ES-I3 (cell line): ENCODE data around the gene DOCK3.
"Not testable (repeated sequence)": the region's sequence is repeated elsewhere in the genome, so short reads cannot be mapped to it uniquely, and the experiment has no call there.

Source experiments
- H3K36me3 ChIP-seq: 2 replicates; pipeline ENCODE4 v1.6.1; 2013; ENCODE audit warnings: mild to moderate bottlenecking, low read length, control low read depth, moderate library complexity; ENCODE audit not compliant: insufficient read depth
- H3K4me1 ChIP-seq: 2 replicates; pipeline ENCODE4 v1.6.1; 2013; ENCODE audit warnings: mild to moderate bottlenecking, control low read depth, low read length; ENCODE audit not compliant: insufficient read depth
- H3K9ac ChIP-seq: 2 replicates; pipeline ENCODE4 v1.6.1; 2013; ENCODE audit warnings: low read depth, mild to moderate bottlenecking, low read length, moderate library complexity
- H3K9me3 ChIP-seq: 2 replicates; pipeline ENCODE4 v1.6.1; 2013; ENCODE audit warnings: mild to moderate bottlenecking, low read length, moderate library complexity; ENCODE audit not compliant: control insufficient read depth, insufficient read depth

DOCK3 gene

GRCh38 chr3:50676031-50676705 is 1.4 kb downstream of the DOCK3 start:
- no peaks in the 10 kb centered on the region for H3K36me3 ChIP-seq
- H3K9me3 ChIP-seq = no peaks in the 10 kb centered on the region
- H3K4me1 ChIP-seq = peaks cover 14% of the 10 kb centered on the region
- peak overlapping the region; percentile 72 for H3K9ac ChIP-seq

DNA sequence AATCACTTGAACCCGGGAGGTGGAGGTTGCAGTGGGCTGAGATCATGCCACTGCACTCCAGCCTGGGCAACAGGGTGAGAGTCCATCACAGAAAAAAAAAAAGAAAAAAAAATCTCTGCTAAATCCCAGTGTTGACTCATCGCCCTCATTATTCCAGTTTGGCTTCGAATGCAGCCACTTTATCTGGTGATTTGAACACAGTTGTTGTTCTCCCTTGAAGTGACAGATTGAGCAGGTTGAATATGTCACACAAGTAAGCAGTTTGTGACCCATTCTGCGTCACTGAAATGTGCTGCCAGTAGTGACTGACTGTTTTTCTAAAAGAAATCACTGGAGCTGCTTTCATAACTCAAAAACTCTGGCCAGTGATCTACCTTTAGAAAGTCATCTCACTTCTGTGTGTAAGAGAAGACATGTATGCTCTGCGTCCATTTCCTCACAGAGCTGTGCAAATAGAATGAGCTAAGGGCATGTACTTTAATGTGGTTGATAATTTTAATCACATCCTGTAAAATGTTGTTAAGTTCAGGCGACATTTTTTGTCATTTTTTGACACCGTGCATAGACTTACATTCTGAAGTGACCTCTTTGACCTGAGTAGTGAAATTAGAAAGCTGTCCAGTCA is 12.5 kb downstream of the DOCK3 start:
- no peaks in the 10 kb centered on the region for H3K36me3 ChIP-seq
- no peak overlapping the region for H3K9ac ChIP-seq
- peaks cover 4% of the 10 kb centered on the region for H3K9me3 ChIP-seq
- H3K4me1 ChIP-seq = peaks cover 16% of the 10 kb centered on the region

- H3K9me3 ChIP-seq = peaks cover 4% of the 10 kb centered on the region
- peaks cover 16% of the 10 kb centered on the region for H3K4me1 ChIP-seq
- H3K9ac ChIP-seq = no peak overlapping the region
- H3K36me3 ChIP-seq = no peaks in the 10 kb centered on the region
Observed at GRCh38 chr3:50687916-50688315, 13.2 kb downstream of the DOCK3 start.

- H3K4me1 ChIP-seq = peaks cover 16% of the 10 kb centered on the region
- H3K9ac ChIP-seq, H3K36me3 ChIP-seq, H3K9me3 ChIP-seq: not testable (repeated sequence)
Observed at GRCh38 chr3:50688602-50689001, 13.9 kb downstream of the DOCK3 start.

DNA sequence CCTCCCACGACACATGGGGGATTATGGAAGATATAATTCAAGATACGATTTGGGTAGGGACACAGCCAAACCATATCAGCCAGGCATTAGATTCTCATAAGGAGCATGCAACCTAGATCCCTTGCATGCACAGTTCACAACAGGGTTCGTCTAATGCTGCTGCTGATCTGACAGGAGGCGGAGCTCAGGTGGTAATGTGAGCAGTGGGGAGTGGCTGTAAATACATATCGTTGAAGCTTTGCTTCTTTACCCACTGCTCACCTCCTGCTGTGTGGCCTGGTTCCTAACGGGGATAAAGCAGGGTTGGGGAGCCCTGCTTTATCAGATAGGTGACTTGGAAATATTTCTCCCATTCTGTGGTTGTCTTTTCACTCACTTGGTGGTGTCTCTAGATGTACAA is 14.8 kb downstream of the DOCK3 start:
- peaks cover 4% of the 10 kb centered on the region for H3K9me3 ChIP-seq
- no peaks in the 10 kb centered on the region for H3K36me3 ChIP-seq
- peaks cover 12% of the 10 kb centered on the region for H3K4me1 ChIP-seq
- H3K9ac ChIP-seq = no peak overlapping the region

GRCh38 chr3:50695031-50695430 is 20.3 kb downstream of the DOCK3 start:
- no peaks in the 10 kb centered on the region for H3K4me1 ChIP-seq
- H3K36me3 ChIP-seq = no peaks in the 10 kb centered on the region
- H3K9ac ChIP-seq = no peak overlapping the region
- no peaks in the 10 kb centered on the region; the same call in 1 of the 2 replicates for H3K9me3 ChIP-seq

DNA sequence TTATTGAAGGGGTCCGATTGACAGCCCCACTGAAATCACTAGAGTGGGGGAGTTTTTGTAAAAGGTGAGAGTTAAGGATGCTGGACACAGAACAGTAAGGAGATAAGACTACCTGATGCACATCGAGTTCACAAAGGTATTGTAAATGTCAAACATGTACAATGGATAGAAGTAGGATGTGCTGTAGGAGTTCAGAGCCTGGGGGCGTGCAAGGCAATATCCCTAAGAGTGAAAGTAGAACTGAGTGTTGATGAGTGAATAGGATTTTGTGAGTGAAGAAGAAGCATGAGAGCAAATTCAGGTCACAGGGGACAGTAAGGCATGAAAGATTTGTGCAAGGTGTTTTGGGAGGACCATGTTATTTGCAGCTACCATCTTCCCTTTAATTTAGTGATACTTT is 21.5 kb downstream of the DOCK3 start:
- H3K4me1 ChIP-seq = no peaks in the 10 kb centered on the region
- H3K9ac ChIP-seq = no peak overlapping the region
- H3K36me3 ChIP-seq = no peaks in the 10 kb centered on the region
- peaks cover 4% of the 10 kb centered on the region; the same call in 1 of the 2 replicates for H3K9me3 ChIP-seq

- Histone ChIP-seq H3K9me3 (peaks cover 9% of the 10 kb centered on the region), H3K9ac (no peak overlapping the region), H3K36me3 (no peaks in the 10 kb centered on the region), H3K4me1 (no peaks in the 10 kb centered on the region)
Observed at GRCh38 chr3:50698269-50698668, 23.5 kb downstream of the DOCK3 start.

- Histone ChIP-seq H3K4me1 (no peaks in the 10 kb centered on the region), H3K9ac (no peak overlapping the region), H3K36me3 (no peaks in the 10 kb centered on the region), H3K9me3 (peaks cover 3% of the 10 kb centered on the region)
Observed at GRCh38 chr3:50708620-50709019, 33.9 kb downstream of the DOCK3 start.

DNA sequence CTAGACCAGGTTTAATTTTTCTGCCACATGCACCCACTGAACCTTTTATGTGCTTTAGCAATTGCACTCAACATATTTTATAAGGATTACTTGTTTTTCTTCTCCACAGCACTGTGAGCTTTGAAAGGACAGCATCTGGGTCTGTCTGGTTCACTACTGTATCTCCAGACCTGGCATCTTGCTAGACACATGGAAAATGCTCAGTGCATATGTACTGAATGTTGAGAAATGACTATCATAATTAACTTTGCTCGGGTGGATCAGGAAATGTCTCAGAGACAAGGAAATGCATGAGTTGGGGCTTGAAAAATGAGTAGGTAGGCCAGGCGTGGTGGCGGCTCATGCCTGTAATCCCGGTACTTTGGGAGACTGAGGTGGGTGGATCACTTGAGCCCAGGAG is 40.2 kb downstream of the DOCK3 start:
- H3K4me1 ChIP-seq = no peaks in the 10 kb centered on the region
- no peaks in the 10 kb centered on the region; the same call in 1 of the 2 replicates for H3K9me3 ChIP-seq
- H3K36me3 ChIP-seq = no peaks in the 10 kb centered on the region
- H3K9ac ChIP-seq = no peak overlapping the region

GRCh38 chr3:50724831-50725230 is 50.1 kb downstream of the DOCK3 start:
- Histone ChIP-seq H3K9ac (no peak overlapping the region), H3K9me3 (no peaks in the 10 kb centered on the region; the same call in none of the 2 replicates), H3K36me3 (no peaks in the 10 kb centered on the region), H3K4me1 (no peaks in the 10 kb centered on the region; the same call in 1 of the 2 replicates)

GRCh38 chr3:50734985-50735384 is 60.3 kb downstream of the DOCK3 start:
- H3K4me1 ChIP-seq = peaks cover 22% of the 10 kb centered on the region
- H3K9ac ChIP-seq = no peak overlapping the region
- no peaks in the 10 kb centered on the region for H3K36me3 ChIP-seq
- no peaks in the 10 kb centered on the region for H3K9me3 ChIP-seq

DNA sequence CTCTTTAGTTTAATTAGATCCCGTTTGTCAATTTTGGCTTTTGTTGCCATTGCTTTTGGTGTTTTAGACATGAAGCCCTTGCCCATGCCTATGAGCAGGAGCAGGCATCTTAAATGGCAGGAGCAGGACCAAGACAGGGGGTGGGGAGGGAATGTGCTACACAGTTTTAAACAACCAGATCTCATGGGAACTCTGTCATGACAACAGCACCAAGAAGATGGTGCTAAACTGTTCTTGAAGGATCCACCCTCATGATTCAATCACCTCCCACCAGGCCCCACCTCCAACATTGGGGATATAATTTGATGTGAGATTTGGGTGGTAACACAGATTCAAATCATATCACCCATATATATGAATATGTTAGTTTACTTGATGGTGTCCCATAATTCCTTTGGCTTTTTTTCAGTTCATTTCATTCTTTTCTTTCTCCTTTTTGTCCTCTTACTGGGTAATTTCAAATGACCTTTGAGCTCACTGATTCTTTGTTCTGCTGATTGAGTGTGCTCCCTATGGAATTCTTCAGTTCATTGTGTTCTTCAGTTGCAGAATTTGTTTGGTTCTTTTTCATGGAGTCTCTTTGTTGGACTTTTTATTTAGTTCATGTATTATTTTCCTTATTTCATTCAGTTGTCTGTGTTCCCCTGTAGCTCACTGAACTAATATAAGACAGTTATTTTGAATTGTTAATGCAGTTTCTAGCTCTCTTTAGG is 62.6 kb downstream of the DOCK3 start:
- no peak overlapping the region for H3K9ac ChIP-seq
- H3K36me3 ChIP-seq = no peaks in the 10 kb centered on the region
- no peaks in the 10 kb centered on the region for H3K9me3 ChIP-seq
- H3K4me1 ChIP-seq = peaks cover 22% of the 10 kb centered on the region

- Histone ChIP-seq H3K4me1 (peaks cover 22% of the 10 kb centered on the region), H3K9ac (no peak overlapping the region), H3K36me3 (no peaks in the 10 kb centered on the region), H3K9me3 (no peaks in the 10 kb centered on the region)
Observed at GRCh38 chr3:50737906-50738598, 63.3 kb downstream of the DOCK3 start.
